B cell (primary cell): ENCODE data around the gene SAMD10. TPM values are rescaled to one million over a fixed set of nuclear protein-coding genes. Genes with fewer than 3 reads are reported as not detected.

Source experiments
- ATAC-seq: fragments of 200-7000 bp; cut with Tn5 transposase; one replicate; pipeline ENCODE4 v1.10.0; 2021; ENCODE audit warnings: low read depth, mild to moderate bottlenecking, moderate number of reproducible peaks, moderate library complexity
- CTCF ChIA-PET: fragments of 350-600 bp; sonication (Branson Sonifier 250); formaldehyde crosslinking; loops from one replicate; lab custom pipeline; 2021; ENCODE audit warnings: antibody characterized with exemption, inconsistent platforms; lab: Charles Lee
- POLR2A ChIA-PET: fragments of 350-600 bp; sonication (Branson Sonifier 250); formaldehyde crosslinking; loops from one replicate; lab custom pipeline; 2021; ENCODE audit warnings: antibody characterized with exemption; lab: Charles Lee
- DNase-seq: peaks from one replicate; pipeline ENCODE4 v3.0.0; 2013
- H2AFZ ChIP-seq: 2 replicates; pipeline ENCODE4 v1.6.1; 2012; ENCODE audit warnings: mild to moderate bottlenecking, low read depth, low read length; ENCODE audit not compliant: insufficient read depth, poor library complexity, severe bottlenecking
- H3K27ac ChIP-seq, 2 donors: 1 replicate in 1 of 2; 2 replicates in 1 of 2; pipeline ENCODE4 v1.5.1; 2012 to 2013; ENCODE audit warnings: low read length in 2 of 2, mild to moderate bottlenecking in 2 of 2, moderate library complexity in 1 of 2
- H3K27me3 ChIP-seq, 4 experiments: fragments of 200-600 bp in 1 of 4; sonication (generic) in 1 of 4; replicated peaks in 1 of 4; 1 replicate in 2 of 4; 2 replicates in 2 of 4; pipeline versions ENCODE4 v1.6.1 to v1.7.0; 2013 to 2016; ENCODE audit warnings: low read length in 3 of 4, mild to moderate bottlenecking in 2 of 4, mixed read lengths in 1 of 4, moderate library complexity in 1 of 4; ENCODE audit not compliant: insufficient read depth in 4 of 4, control insufficient read depth in 3 of 4; ENCODE audit errors: control extremely low read depth in 1 of 4
- H3K36me3 ChIP-seq, 2 experiments: replicated peaks in 1 of 2; 1 replicate in 1 of 2; 2 replicates in 1 of 2; pipeline versions ENCODE4 v1.6.1 to v1.7.1; 2013; ENCODE audit warnings: low read length in 1 of 2; ENCODE audit not compliant: insufficient read depth in 2 of 2, control insufficient read depth in 1 of 2; ENCODE audit errors: control extremely low read depth in 1 of 2, extremely low read depth in 1 of 2
- H3K4me1 ChIP-seq, 2 donors: fragments of 200-600 bp in 1 of 2; sonication (generic) in 1 of 2; 1 replicate in 1 of 2; 2 replicates in 1 of 2; pipeline versions ENCODE4 v1.5.1 to v1.6.1; 2013 to 2017; ENCODE audit warnings: low read length in 2 of 2; ENCODE audit not compliant: control insufficient read depth in 2 of 2, insufficient read depth in 2 of 2
- H3K4me2 ChIP-seq: replicated peaks from 2 replicates; pipeline ENCODE3; 2012; ENCODE audit warnings: mild to moderate bottlenecking, low read depth, low read length; ENCODE audit not compliant: poor library complexity, severe bottlenecking
- H3K4me3 ChIP-seq, 5 experiments: fragments of 200-600 bp in 1 of 5; sonication (generic) in 1 of 5; 1 replicate in 3 of 5; 2 replicates in 2 of 5; pipeline versions ENCODE4 v1.5.1 to v1.7.0; 2011 to 2016; ENCODE audit warnings: low read length in 4 of 5, mild to moderate bottlenecking in 4 of 5, low read depth in 2 of 5, control low read depth in 1 of 5, moderate library complexity in 1 of 5; ENCODE audit not compliant: insufficient read depth in 1 of 5; ENCODE audit errors: control extremely low read depth in 1 of 5, extremely low read depth in 1 of 5
- H3K79me2 ChIP-seq: fragments of 200-600 bp; sonication (generic); one replicate; pipeline ENCODE4 v1.6.0; 2016; ENCODE audit warnings: low read length; ENCODE audit not compliant: control insufficient read depth, insufficient read depth
- H3K9ac ChIP-seq: fragments of 200-600 bp; sonication (generic); 2 replicates; pipeline ENCODE4 v1.6.1; 2017; ENCODE audit warnings: mild to moderate bottlenecking, low read length, moderate library complexity
- H3K9me3 ChIP-seq, 3 donors: one replicate each; pipeline versions ENCODE4 v1.6.1 to v1.7.1; 2013; ENCODE audit warnings: low read length in 2 of 3; ENCODE audit not compliant: control insufficient read depth in 2 of 3, insufficient read depth in 1 of 3; ENCODE audit errors: control extremely low read depth in 1 of 3
- H4K20me1 ChIP-seq: 2 replicates; pipeline ENCODE4 v1.6.0; 2012; ENCODE audit warnings: mild to moderate bottlenecking, low read length; ENCODE audit not compliant: insufficient read depth, control insufficient read depth, poor library complexity, severe bottlenecking
- H3K27ac Mint-ChIP-seq: one replicate; pipeline ENCODE4 v1.8.0; 2021; ENCODE audit warnings: mixed read lengths
- H3K27me3 Mint-ChIP-seq: one replicate; pipeline ENCODE4 v1.8.0; 2021; ENCODE audit warnings: mixed read lengths
- H3K4me1 Mint-ChIP-seq: one replicate; pipeline ENCODE4 v1.8.0; 2021; ENCODE audit warnings: mixed read lengths
- H3K4me3 Mint-ChIP-seq: one replicate; pipeline ENCODE4 v1.8.0; 2021; ENCODE audit warnings: mixed read lengths
- H3K9me3 Mint-ChIP-seq: one replicate; pipeline ENCODE4 v1.8.0; 2022; ENCODE audit warnings: mixed read lengths; ENCODE audit not compliant: insufficient read depth
- EZH2 ChIP-seq: IDR thresholded peaks from 2 replicates; pipeline ENCODE4 v1.6.1; 2012; ENCODE audit warnings: borderline replicate concordance, low read depth, mild to moderate bottlenecking, moderate library complexity, low read length; ENCODE audit not compliant: insufficient read depth, poor library complexity, severe bottlenecking
- WGBS: methylation state at CpG from one replicate; pipeline ENCODE4 v1.1.5; 2013; ENCODE audit warnings: missing lambda C conversion rate; ENCODE audit not compliant: insufficient coverage; 5-methylcytosine and 5-hydroxymethylcytosine counted together
- intact Hi-C: fragments of 100-400 bp; cut with micrococcal nuclease; formaldehyde crosslinking; loops from one replicate; pipeline ENCODE4 v1.10.0; 2022
- polyA plus RNA-seq: library from polyadenylated mRNA; depleted of rRNA; stranded (reverse); fragments of >200 nt; gene quantifications from 2 replicates; pipeline ENCODE4 v1.2.3, GENCODE V29; 2012
- total RNA-seq, 2 donors: library from RNA; stranded (reverse); fragments of 120-200 nt in 1 of 2; gene quantifications; 1 replicate in 1 of 2; 2 replicates in 1 of 2; pipeline versions ENCODE4 v1.2.3 to v1.2.4, GENCODE V29; 2013 to 2022
- TF ChIP-seq, protein P1 (sequence below): fragments of 200-600 bp; IDR thresholded peaks from one replicate; pipeline ENCODE4 v1.8.0; 2022; ENCODE audit warnings: antibody characterized with exemption, mild to moderate bottlenecking

The SAMD10 gene
- total and polyA plus RNA-seq, 2 donors (not counting 1 experiment from before 2014, with no cell fraction given), result 12.7 to 34.2 TPM

DNA sequence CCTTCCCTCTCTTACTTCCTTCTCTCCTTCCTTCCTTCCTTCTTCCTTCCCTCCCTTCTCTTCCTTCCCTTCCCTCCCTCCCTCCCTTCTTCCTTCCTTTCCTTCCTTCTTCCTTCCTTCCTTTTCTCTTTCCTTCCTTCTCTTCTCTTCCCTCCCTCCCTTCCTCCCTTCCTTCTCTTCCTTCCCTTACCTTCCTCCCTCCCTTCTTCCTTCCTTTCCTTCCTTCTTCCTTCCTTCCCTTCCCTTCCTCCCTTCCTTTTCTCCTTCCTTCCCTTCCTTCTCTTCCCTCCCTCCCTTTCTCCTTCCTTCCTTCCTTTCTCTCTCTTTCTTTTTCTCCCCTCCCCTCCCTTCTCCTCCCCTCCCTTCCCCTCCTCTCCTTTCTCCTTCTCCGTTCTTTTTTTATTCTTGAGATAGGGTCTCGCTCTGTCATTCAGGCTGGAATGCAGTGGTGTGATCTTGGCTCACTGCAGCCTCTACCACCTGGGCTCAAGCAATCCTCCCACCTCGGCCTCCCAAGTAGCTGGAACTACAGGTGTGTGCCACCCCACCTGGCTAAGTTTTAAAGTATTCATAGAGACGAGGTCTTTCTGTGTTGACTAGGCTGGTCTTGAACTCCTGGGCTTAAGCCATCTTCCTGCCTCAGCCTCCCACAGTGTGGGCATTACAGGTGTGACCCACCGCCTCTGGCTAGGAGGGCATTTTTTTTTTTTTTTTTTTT is 8.6 kb downstream of the SAMD10 start:
- intact Hi-C loops, result no loop called here
- no peak overlapping the region for H3K9ac ChIP-seq
- H3K36me3 ChIP-seq, result peaks cover 0 to 6% of the 10 kb centered on the region in 2 experiments
- peaks cover 13 to 22% of the 10 kb centered on the region in 2 donors for H3K4me1 ChIP-seq
- 96% methylated on average over 4 of the region's 5 CpGs for WGBS
- H3K27me3 ChIP-seq, result no peaks in the 10 kb centered on the region
- Mint-ChIP-seq H3K4me3 (peak overlapping the region; percentile 73), H3K9me3 (no peaks in the 10 kb centered on the region), H3K27me3 (no peaks in the 10 kb centered on the region), H3K4me1 (peaks cover 17% of the 10 kb centered on the region), H3K27ac (peak overlapping the region; percentile 26)
- no peaks in the 10 kb centered on the region for H3K79me2 ChIP-seq
- no peak for ATAC-seq
- H3K4me3 ChIP-seq, result peak overlapping the region in 1 of 5 experiments; percentile 38
- no peaks in the 10 kb centered on the region for H4K20me1 ChIP-seq
- TF ChIP-seq, protein P1, sequence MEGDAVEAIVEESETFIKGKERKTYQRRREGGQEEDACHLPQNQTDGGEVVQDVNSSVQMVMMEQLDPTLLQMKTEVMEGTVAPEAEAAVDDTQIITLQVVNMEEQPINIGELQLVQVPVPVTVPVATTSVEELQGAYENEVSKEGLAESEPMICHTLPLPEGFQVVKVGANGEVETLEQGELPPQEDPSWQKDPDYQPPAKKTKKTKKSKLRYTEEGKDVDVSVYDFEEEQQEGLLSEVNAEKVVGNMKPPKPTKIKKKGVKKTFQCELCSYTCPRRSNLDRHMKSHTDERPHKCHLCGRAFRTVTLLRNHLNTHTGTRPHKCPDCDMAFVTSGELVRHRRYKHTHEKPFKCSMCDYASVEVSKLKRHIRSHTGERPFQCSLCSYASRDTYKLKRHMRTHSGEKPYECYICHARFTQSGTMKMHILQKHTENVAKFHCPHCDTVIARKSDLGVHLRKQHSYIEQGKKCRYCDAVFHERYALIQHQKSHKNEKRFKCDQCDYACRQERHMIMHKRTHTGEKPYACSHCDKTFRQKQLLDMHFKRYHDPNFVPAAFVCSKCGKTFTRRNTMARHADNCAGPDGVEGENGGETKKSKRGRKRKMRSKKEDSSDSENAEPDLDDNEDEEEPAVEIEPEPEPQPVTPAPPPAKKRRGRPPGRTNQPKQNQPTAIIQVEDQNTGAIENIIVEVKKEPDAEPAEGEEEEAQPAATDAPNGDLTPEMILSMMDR, result no peak
- no peak for TF ChIP-seq EZH2
- peaks cover 0 to 12% (median 0%) of the 10 kb centered on the region in 3 donors for H3K9me3 ChIP-seq
- H2AFZ ChIP-seq, result no peak overlapping the region
- H3K27ac ChIP-seq, result no peak overlapping the region
- CTCF ChIA-PET, result interaction anchor here (0.7 to 1.6 kb wide), 3 partner anchors 10 to 1733 kb away, joined by 3 to 5 read pairs (median 3); partner anchors contain the start of gene PRPF6
- POLR2A ChIA-PET, result interaction anchor here (0.7 kb wide), 1 partner anchor 10 kb away, joined by 6 read pairs; the partner anchor contains the start of gene PRPF6
- H3K4me2 ChIP-seq, result peak overlapping the region; percentile 78
- DNase-seq, result peak; percentile 17
